Cardiac fibroblast (primary cell): Measurements from ENCODE around the gene GCGR.

Experiments
- DNase-seq, 2 donors: peaks; one replicate each; pipeline versions ENCODE4 v3.0.0 to v3.0.0-alpha.2; 2010; ENCODE audit warnings: low read depth in 2 of 2
- H3K4me3 ChIP-seq, 2 donors: replicated peaks in 1 of 2; 1 replicate in 1 of 2; 2 replicates in 1 of 2; pipeline ENCODE4 v1.5.1; 2011; ENCODE audit warnings: low read depth in 2 of 2, low read length in 2 of 2, mild to moderate bottlenecking in 2 of 2, moderate library complexity in 1 of 2
- CTCF ChIP-seq: IDR thresholded peaks from one replicate; pipeline ENCODE4 v1.5.1; 2011; ENCODE audit warnings: low read depth, mild to moderate bottlenecking, low read length, inconsistent platforms

The GCGR gene

GRCh38 chr17:81825841-81826466 is 22.0 kb downstream of the GCGR start:
- no peak overlapping the region for H3K4me3 ChIP-seq
- DNase-seq = no peak
- no peak for TF ChIP-seq CTCF

GRCh38 chr17:81828656-81829055 is 24.7 kb downstream of the GCGR start:
- no peak for DNase-seq
- H3K4me3 ChIP-seq = no peak overlapping the region
- no peak for TF ChIP-seq CTCF

GRCh38 chr17:81829858-81830257 is 25.9 kb downstream of the GCGR start:
- H3K4me3 ChIP-seq = no peak overlapping the region
- no peak for DNase-seq
- no peak for TF ChIP-seq CTCF

- no peak for TF ChIP-seq CTCF
- no peak for DNase-seq
- H3K4me3 ChIP-seq = peak overlapping the region in 1 of 2 donors; percentile 71
Observed at GRCh38 chr17:81831563-81831956, 27.6 kb downstream of the GCGR start.

- peak overlapping the region; percentile 71 to 82 for H3K4me3 ChIP-seq
- peak in 1 of 2 donors; percentile 65 for DNase-seq
- TF ChIP-seq CTCF = no peak
Observed at GRCh38 chr17:81831957-81832607, 28.1 kb downstream of the GCGR start.

- TF ChIP-seq CTCF = no peak
- H3K4me3 ChIP-seq = peak overlapping the region; percentile 71 to 82
- DNase-seq = peak in 1 of 2 donors; percentile 33
Observed at GRCh38 chr17:81832608-81833159, 28.7 kb downstream of the GCGR start.
